Mononuclear cell (primary cell): ENCODE measurements around the gene AIPL1. TPM values are rescaled to one million over a fixed set of nuclear protein-coding genes. Genes with fewer than 3 reads are reported as not detected.

ENCODE experiments used
- H3K27me3 ChIP-seq: 2 replicates; pipeline ENCODE4 v1.6.0; 2011; ENCODE audit warnings: low read length, control low read depth; ENCODE audit not compliant: insufficient read depth
- H3K4me1 ChIP-seq: 2 replicates; pipeline ENCODE4 v1.5.1; 2011; ENCODE audit warnings: mild to moderate bottlenecking, low read length, control low read depth; ENCODE audit not compliant: insufficient read depth
- H3K4me3 ChIP-seq: 2 replicates; pipeline ENCODE4 v1.5.1; 2011; ENCODE audit warnings: mild to moderate bottlenecking, low read length, moderate library complexity
- H3K9me3 ChIP-seq: 2 replicates; pipeline ENCODE4 v1.5.1; 2011; ENCODE audit warnings: low read depth, mild to moderate bottlenecking, control low read depth, low read length
- total RNA-seq: library from RNA; depleted of rRNA; stranded (reverse); fragments of >200 nt; gene quantifications from one replicate; pipeline ENCODE4 v1.2.3, GENCODE V29; 2012

The AIPL1 gene
- total RNA-seq, 1 donor = under 0.01 TPM

GRCh38 chr17:6444571-6445335, 9.8 kb upstream of the AIPL1 start:
- H3K4me3 ChIP-seq = peak overlapping the region; percentile 50
- H3K4me1 ChIP-seq = peaks cover 14% of the 10 kb centered on the region
- H3K27me3 ChIP-seq = no peaks in the 10 kb centered on the region
- H3K9me3 ChIP-seq = no peaks in the 10 kb centered on the region

GRCh38 chr17:6443692-6444570, 9.0 kb upstream of the AIPL1 start, which contains the start of gene PIMREG:
TSS of gene PIMREG (plus strand) at chr17:6444455. CDS start at chr17:6445111, 656 bp downstream.
- H3K4me3 ChIP-seq = peak within 1 kb of the TSS; percentile 50
- H3K9me3 ChIP-seq = no peaks in the 10 kb centered on the region
- H3K27me3 ChIP-seq = peaks cover under 1% of the 10 kb centered on the region
- peaks cover 14% of the 10 kb centered on the region for H3K4me1 ChIP-seq

GRCh38 chr17:6442775-6443174, 7.9 kb upstream of the AIPL1 start:
- Histone ChIP-seq H3K9me3 (no peaks in the 10 kb centered on the region), H3K4me3 (no peak overlapping the region), H3K4me1 (peaks cover 14% of the 10 kb centered on the region), H3K27me3 (peaks cover 4% of the 10 kb centered on the region)

- Histone ChIP-seq H3K27me3 (peaks cover 11% of the 10 kb centered on the region), H3K4me3 (no peak overlapping the region), H3K9me3 (no peaks in the 10 kb centered on the region), H3K4me1 (peaks cover 14% of the 10 kb centered on the region)
Observed at GRCh38 chr17:6439951-6440350, 5.0 kb upstream of the AIPL1 start.

GRCh38 chr17:6437956-6438355, 3.0 kb upstream of the AIPL1 start:
- Histone ChIP-seq H3K4me3 (no peak overlapping the region), H3K4me1 (no peaks in the 10 kb centered on the region), H3K27me3 (peaks cover 11% of the 10 kb centered on the region), H3K9me3 (no peaks in the 10 kb centered on the region)

GRCh38 chr17:6437466-6437865, 2.5 kb upstream of the AIPL1 start:
- Histone ChIP-seq H3K4me1 (no peaks in the 10 kb centered on the region), H3K4me3 (no peak overlapping the region), H3K27me3 (peaks cover 11% of the 10 kb centered on the region), H3K9me3 (no peaks in the 10 kb centered on the region)

- H3K4me1 ChIP-seq = no peaks in the 10 kb centered on the region
- no peaks in the 10 kb centered on the region for H3K9me3 ChIP-seq
- H3K27me3 ChIP-seq = peaks cover 11% of the 10 kb centered on the region
- no peak overlapping the region for H3K4me3 ChIP-seq
Observed at GRCh38 chr17:6435968-6436367, 1.0 kb upstream of the AIPL1 start.

- Histone ChIP-seq H3K27me3 (no peaks in the 10 kb centered on the region), H3K9me3 (no peaks in the 10 kb centered on the region), H3K4me3 (no peak overlapping the region)
Observed at GRCh38 chr17:6430769-6431168, 4.2 kb downstream of the AIPL1 start.

GRCh38 chr17:6429266-6429665, 5.7 kb downstream of the AIPL1 start:
- H3K27me3 ChIP-seq = no peaks in the 10 kb centered on the region
- H3K4me3 ChIP-seq = no peak overlapping the region
- no peaks in the 10 kb centered on the region for H3K9me3 ChIP-seq
- H3K4me1 ChIP-seq = peaks cover 18% of the 10 kb centered on the region

More at GRCh38 chr17:6430769-6431168, 4.2 kb downstream of the AIPL1 start:
- H3K4me1 ChIP-seq = peaks cover 18% of the 10 kb centered on the region

- no peaks in the 10 kb centered on the region for H3K27me3 ChIP-seq
- H3K4me3 ChIP-seq = no peak overlapping the region
- H3K9me3 ChIP-seq = no peaks in the 10 kb centered on the region
- peaks cover 18% of the 10 kb centered on the region for H3K4me1 ChIP-seq
Observed at GRCh38 chr17:6428207-6428965, 6.5 kb downstream of the AIPL1 start.

GRCh38 chr17:6427279-6427781, 7.6 kb downstream of the AIPL1 start:
- H3K27me3 ChIP-seq = no peaks in the 10 kb centered on the region
- no peak overlapping the region for H3K4me3 ChIP-seq
- peaks cover 18% of the 10 kb centered on the region for H3K4me1 ChIP-seq
- H3K9me3 ChIP-seq = no peaks in the 10 kb centered on the region

- Histone ChIP-seq H3K4me1 (peaks cover 18% of the 10 kb centered on the region), H3K9me3 (no peaks in the 10 kb centered on the region), H3K4me3 (no peak overlapping the region), H3K27me3 (no peaks in the 10 kb centered on the region)
Observed at GRCh38 chr17:6426356-6427101, 8.4 kb downstream of the AIPL1 start.

GRCh38 chr17:6425407-6425806, 9.5 kb downstream of the AIPL1 start:
- Histone ChIP-seq H3K9me3 (no peaks in the 10 kb centered on the region), H3K4me3 (no peak overlapping the region), H3K27me3 (peaks cover 3% of the 10 kb centered on the region), H3K4me1 (peaks cover 18% of the 10 kb centered on the region)

GRCh38 chr17:6423931-6424330, 11.0 kb downstream of the AIPL1 start:
- Histone ChIP-seq H3K9me3 (no peaks in the 10 kb centered on the region), H3K27me3 (peaks cover 3% of the 10 kb centered on the region), H3K4me3 (no peak overlapping the region), H3K4me1 (peaks cover 18% of the 10 kb centered on the region)
